GM12878 (cell line): ENCODE results near the gene SLC15A4. TPM values are rescaled to one million over a fixed set of nuclear protein-coding genes. Genes with fewer than 3 reads are reported as not detected.

Source experiments
- ATF7 ChIP-seq: fragments of 450-650 bp; IDR thresholded peaks from 2 replicates; pipeline ENCODE4 v1.6.1; 2016; ENCODE audit warnings: low read depth, mild to moderate bottlenecking
- CTCF ChIP-seq, 3 experiments: IDR thresholded peaks in 2 of 3; conservative IDR thresholded peaks in 1 of 3; 2 replicates each; pipeline ENCODE4 v1.5.1; 2011; ENCODE audit warnings: low read depth in 3 of 3, low read length in 3 of 3, mild to moderate bottlenecking in 3 of 3, control low read depth in 2 of 3, moderate library complexity in 2 of 3, inconsistent platforms in 1 of 3, mixed read lengths in 1 of 3; ENCODE audit not compliant: control insufficient read depth in 2 of 3, insufficient read depth in 1 of 3; ENCODE audit errors: extremely low read depth in 1 of 3
- E2F4 ChIP-seq: IDR thresholded peaks from 2 replicates; pipeline ENCODE4 v1.6.1; 2012; ENCODE audit warnings: low read depth, low read length, improper control_type of control experiment
- EGR1 ChIP-seq, 2 experiments: IDR thresholded peaks; 1 replicate in 1 of 2; 2 replicates in 1 of 2; pipeline ENCODE4 v1.6.1; 2011 to 2012; ENCODE audit warnings: low read depth in 2 of 2, low read length in 2 of 2, borderline replicate concordance in 1 of 2, mild to moderate bottlenecking in 1 of 2, moderate library complexity in 1 of 2
- GABPA ChIP-seq: IDR thresholded peaks from 2 replicates; pipeline ENCODE4 v1.6.1; 2014; ENCODE audit warnings: antibody characterized with exemption, low read depth, mild to moderate bottlenecking, inconsistent platforms
- JUNB ChIP-seq: IDR thresholded peaks from 2 replicates; pipeline ENCODE4 v1.6.1; 2016; ENCODE audit warnings: antibody characterized with exemption, mild to moderate bottlenecking
- MAX ChIP-seq: IDR thresholded peaks from 2 replicates; pipeline ENCODE4 v1.6.1; 2012; ENCODE audit warnings: low read depth, low read length, improper control_type of control experiment
- NKRF ChIP-seq: fragments of 450-650 bp; conservative IDR thresholded peaks from 2 replicates; pipeline ENCODE4 v1.6.1; 2017; ENCODE audit warnings: mild to moderate bottlenecking, moderate library complexity
- NR2C2 ChIP-seq: IDR thresholded peaks from 2 replicates; pipeline ENCODE4 v1.6.1; 2011; ENCODE audit warnings: borderline replicate concordance, low read depth; ENCODE audit not compliant: control insufficient read depth, insufficient read length
- PKNOX1 ChIP-seq: fragments of 450-650 bp; IDR thresholded peaks from 2 replicates; pipeline ENCODE4 v1.6.1; 2016; ENCODE audit warnings: mild to moderate bottlenecking
- RCOR1 ChIP-seq: conservative IDR thresholded peaks from 2 replicates; pipeline ENCODE4 v1.6.1; 2012; ENCODE audit warnings: low read depth, low read length, improper control_type of control experiment
- REST ChIP-seq: IDR thresholded peaks from 2 replicates; pipeline ENCODE4 v1.6.1; 2012; ENCODE audit warnings: mild to moderate bottlenecking, low read depth, low read length
- RFX5 ChIP-seq: IDR thresholded peaks from 2 replicates; pipeline ENCODE4 v1.6.1; 2011; ENCODE audit warnings: low read depth, low read length, improper control_type of control experiment
- RUNX3 ChIP-seq: IDR thresholded peaks from 2 replicates; pipeline ENCODE4 v1.6.1; 2012; ENCODE audit warnings: low read length, inconsistent platforms
- SIX5 ChIP-seq: IDR thresholded peaks from 2 replicates; pipeline ENCODE4 v1.6.1; 2011; ENCODE audit warnings: mild to moderate bottlenecking, low read depth, low read length, moderate library complexity; ENCODE audit not compliant: severe bottlenecking
- TARDBP ChIP-seq: IDR thresholded peaks from 2 replicates; pipeline ENCODE4 v1.6.1; 2016; ENCODE audit warnings: borderline replicate concordance
- ZNF384 ChIP-seq: IDR thresholded peaks from 2 replicates; pipeline ENCODE4 v1.6.1; 2012; ENCODE audit warnings: low read depth, mild to moderate bottlenecking, low read length, improper control_type of control experiment, borderline replicate concordance
- ZSCAN29 ChIP-seq: fragments of 450-650 bp; IDR thresholded peaks from 2 replicates; pipeline ENCODE4 v1.6.1; 2017; ENCODE audit warnings: mild to moderate bottlenecking, moderate library complexity
- polyA plus RNA-seq, 11 experiments: library from polyadenylated mRNA; depleted of rRNA in 4 of 11; unstranded in 6 of 11; stranded (reverse) in 5 of 11; fragments of >200 nt; fragmentation: Nextera tagmentation in 4 of 11; fragmentation: Illumina TruSeq in 1 of 11; extraction: Ambion mirVana in 4 of 11; extraction: Trizol in 1 of 11; gene quantifications; 1 replicate in 1 of 11; 2 replicates in 10 of 11; pipeline versions ENCODE4 v1.2.1 to v1.2.3, GENCODE V29; 2011 to 2016; ENCODE audit warnings: inconsistent platforms in 2 of 11, missing spikeins in 2 of 11, low read depth in 1 of 11
- total RNA-seq, 4 experiments: library from RNA; depleted of rRNA in 3 of 4; stranded (reverse); fragments of >200 nt in 3 of 4; fragmentation: Illumina TruSeq in 1 of 4; extraction: Trizol in 1 of 4; gene quantifications; 2 replicates each; pipeline versions ENCODE4 v1.2.1 to v1.2.3, GENCODE V29; 2013 to 2021

SLC15A4 gene
- total and polyA plus RNA-seq, 10 of the 15 experiments (the other 5 are each of a cell fraction or from before 2014, with no cell fraction given) = 12.7 to 257 (median 36.6) TPM

- no peak for TF ChIP-seq RFX5
- 0 out of 2 replicates have a peak, but pooled peaks have one; percentile 42 for TF ChIP-seq NKRF
- TF ChIP-seq ZSCAN29 = 0 out of 2 replicates have a peak, but pooled peaks have one; percentile 10
- no peak for TF ChIP-seq RCOR1
- no peak for TF ChIP-seq SIX5
- TF ChIP-seq GABPA = 0 out of 2 replicates have a peak, but pooled peaks have one; percentile 32
- TF ChIP-seq ZNF384 = peak; percentile 2; the same call in 1 of the 2 replicates
- no peak for TF ChIP-seq REST
- peak; percentile 76 for TF ChIP-seq PKNOX1
- TF ChIP-seq E2F4 = no peak
- peak; percentile 94 for TF ChIP-seq JUNB
- no peak for TF ChIP-seq NR2C2
- peak; percentile 48; the same call in 1 of the 2 replicates for TF ChIP-seq TARDBP
- TF ChIP-seq MAX = peak; percentile 60; the same call in 1 of the 2 replicates
- TF ChIP-seq RUNX3 = peak; percentile 79
- peak; percentile 10 to 31 (median 14); a peak in 1 of 6 replicates for TF ChIP-seq CTCF (IDR thresholded peaks at IDR 0.05 in 2 of 3, conservative IDR thresholded peaks at IDR 0.05 in 1 of 3; ENCODE audit: control insufficient read depth in 2 of 3, extremely low read depth in 1 of 3, insufficient read depth in 1 of 3, low read depth in 3 of 3, low read length in 3 of 3)
- peak; percentile 90 for TF ChIP-seq ATF7
- no peak for TF ChIP-seq EGR1 (IDR thresholded peaks at IDR 0.05; ENCODE audit: borderline replicate concordance in 1 of 2, low read depth in 2 of 2, low read length in 2 of 2)
Measured at GRCh38 chr12:128810182-128811127, 13.3 kb downstream of the SLC15A4 start (continued).
